Activated T-cell treated with anti-CD3 and anti-CD28 coated beads for 4 hours (primary cell): ENCODE results near the gene TRIM2.

Source experiments
- DNase-seq: peaks from one replicate; pipeline ENCODE4 v3.0.0-alpha.2; 2020

Gene TRIM2

DNA sequence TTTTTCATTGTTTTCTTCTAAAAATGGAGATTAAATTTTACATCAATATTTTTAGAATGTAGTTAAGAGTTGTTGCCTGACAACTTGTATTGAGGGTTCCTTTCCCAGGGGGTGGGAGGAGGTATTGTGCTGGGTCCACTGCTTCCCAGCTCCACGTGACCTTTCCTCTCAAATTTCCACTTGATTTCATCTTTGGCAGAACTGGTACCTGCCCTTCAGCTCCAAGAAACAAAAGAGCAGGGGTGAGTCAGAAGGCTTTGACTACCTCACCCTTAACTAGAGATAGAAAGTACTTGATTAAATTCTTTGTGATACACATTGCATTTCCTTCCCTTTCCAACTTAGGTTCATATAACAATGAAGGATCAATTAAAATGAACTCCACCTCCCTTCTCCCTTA, 19.7 kb downstream of the TRIM2 start:
- no peak for DNase-seq

DNA sequence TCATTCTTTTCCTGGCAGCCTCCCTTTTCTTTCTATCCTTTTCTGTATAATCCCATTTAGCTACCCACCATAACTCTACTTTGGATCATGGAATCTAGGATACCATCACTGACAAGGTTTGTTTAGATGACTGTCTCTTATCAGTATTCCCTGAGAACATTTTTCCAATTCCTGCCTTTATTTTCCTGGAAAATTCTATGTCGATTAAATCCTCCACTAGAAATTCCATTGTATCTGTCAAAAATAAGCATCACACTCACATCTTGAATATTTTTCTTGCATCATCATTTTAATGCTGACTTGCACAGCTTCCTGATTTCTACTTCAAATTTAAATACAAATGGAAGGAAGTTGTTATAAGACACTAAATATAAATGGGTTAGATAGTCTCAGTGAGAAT, 20.2 kb downstream of the TRIM2 start:
- DNase-seq, result no peak

DNA sequence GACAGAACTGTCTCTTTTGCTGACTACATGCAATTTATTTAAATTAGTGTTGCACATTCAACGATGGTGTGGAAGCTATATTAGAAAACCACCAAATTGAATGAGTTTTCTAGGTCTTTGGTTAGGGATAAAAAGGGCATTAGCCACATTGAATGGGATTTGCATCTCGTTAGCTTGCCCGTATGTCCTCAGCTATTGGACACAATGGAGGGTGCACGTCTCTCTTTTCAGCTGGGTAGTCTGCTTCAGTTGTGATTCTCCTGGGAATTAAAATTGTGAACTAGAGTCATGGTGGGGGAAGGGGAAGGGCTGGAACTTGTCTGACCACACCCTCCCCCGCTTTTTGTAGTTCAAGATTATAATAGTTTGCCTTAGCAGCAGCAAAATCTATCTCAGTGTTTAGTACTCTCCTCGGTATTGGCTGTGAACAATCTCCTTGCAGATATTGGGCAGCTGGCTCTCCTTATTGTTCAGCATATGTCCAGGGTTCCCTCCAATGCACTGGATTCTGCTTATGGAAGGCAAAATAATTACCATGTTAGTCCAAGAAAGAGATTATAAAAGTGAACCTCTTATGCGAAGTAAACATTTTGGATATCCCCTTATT, 23.3 kb downstream of the TRIM2 start:
- DNase-seq, result no peak

DNA sequence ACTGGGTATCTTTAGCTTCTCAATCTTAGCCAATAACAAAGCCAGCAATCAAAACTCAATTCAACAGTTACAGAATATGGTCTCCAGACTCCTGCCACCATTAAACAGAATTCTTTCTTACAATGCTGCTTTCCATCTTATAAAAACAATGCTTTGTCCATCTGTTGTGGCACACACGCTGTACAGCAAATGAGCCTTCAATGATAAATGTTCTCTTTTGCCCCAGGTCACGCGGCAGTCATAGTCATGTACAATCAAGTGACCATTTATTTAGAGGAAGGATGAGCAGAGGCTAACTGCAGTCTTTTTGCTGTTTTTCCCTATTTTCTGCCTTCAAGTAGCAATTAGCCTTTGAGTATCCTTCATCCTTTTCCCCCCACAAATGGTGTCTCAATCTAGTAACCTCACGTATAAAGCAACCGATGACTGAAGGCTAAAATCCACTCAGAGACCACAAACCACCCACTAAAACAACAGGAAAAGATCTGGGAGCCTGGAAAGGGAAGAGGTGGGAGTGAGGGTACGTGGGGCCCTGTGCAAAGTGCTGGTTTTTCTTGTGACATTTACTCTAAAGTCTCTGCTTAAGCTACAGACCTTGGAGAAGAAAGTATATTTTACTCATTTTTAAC, 24.4 kb downstream of the TRIM2 start:
- DNase-seq, result no peak

DNA sequence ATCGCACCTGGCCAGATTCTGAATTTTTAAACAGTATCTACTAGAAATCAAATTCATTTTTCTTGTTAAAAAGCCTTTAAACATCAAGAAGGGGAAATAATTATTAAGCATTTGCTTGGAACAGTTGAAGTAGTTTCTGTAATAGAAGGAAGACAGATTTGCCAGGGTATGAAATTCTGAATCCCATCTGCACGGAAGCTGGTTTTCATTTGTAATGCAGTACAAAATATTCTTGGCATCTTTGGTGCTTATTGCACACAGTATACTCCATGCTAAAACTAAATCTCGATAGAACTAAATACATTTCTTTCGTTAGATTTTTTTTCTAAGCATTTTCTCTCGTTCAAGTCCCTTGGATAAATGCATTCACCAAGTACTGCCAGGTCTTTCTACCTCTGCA, 25.3 kb downstream of the TRIM2 start:
- DNase-seq, result no peak

DNA sequence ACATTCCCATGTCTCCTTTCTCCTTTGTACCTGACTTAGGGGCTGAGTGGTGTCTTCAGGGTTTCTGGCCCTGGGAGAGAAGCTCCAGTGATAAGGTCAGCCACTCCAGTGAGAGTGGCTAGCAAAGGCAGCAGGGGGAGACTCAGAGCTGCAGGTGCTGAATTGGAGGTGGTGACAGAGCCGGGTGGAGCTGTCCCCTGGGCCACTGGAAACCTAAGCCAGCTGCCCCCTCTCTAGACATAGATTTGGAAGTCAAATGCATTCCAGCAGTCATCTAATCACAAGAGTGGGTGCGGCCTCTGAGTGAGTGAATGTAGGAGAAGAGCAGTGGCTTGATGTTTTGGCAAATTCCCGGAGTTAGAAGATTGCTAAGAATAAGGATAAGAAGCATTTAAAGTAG, 28.5 kb downstream of the TRIM2 start:
- DNase-seq, result no peak

DNA sequence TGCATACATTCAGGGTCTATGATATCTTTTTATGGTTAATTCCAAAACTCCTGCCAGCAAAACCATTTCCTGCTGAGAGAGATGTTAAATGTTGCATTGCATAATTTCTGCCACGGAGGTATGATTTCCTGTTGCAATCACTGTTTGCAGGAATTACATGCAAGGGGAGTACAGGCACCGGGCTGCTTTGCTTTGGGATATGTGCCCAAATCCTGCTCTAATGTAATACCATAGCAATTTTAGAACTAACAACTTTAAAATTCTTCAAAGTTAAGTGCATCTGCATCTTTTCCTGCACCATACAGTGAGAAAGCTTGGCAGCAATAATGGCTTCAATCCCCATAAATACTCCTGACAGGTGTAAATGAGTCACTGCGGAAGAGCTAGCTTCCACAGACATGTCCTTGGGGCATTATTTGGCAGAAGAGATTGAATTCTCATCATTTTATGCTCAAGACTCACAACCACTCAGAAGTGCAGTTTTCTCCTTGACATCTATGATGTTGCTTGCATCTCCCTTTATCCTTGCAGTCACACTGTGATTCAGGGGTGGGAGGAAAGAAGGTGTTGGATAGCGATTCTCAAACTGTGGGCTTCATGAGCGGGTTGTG, 29.6 kb downstream of the TRIM2 start:
- DNase-seq, result no peak

DNA sequence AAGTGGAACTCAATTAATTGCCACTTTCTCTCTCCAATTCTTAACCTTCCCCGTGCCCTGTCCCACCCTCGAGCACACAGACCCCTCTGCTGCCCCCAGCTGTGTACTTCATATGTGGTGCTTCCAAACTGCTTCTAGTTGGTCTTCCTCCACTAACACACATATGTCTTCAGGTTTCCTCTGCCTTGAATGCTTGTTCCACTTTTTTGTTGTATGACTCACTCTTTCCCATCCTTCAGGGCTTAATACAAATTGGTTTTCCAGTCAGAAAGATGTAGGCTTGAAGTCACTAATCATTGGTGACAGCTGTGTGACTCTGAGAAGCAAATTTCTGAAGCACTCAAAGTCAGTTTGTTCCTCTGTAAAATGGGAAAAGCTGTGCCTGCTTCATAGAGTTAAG, 30.6 kb downstream of the TRIM2 start:
- DNase-seq, result no peak

DNA sequence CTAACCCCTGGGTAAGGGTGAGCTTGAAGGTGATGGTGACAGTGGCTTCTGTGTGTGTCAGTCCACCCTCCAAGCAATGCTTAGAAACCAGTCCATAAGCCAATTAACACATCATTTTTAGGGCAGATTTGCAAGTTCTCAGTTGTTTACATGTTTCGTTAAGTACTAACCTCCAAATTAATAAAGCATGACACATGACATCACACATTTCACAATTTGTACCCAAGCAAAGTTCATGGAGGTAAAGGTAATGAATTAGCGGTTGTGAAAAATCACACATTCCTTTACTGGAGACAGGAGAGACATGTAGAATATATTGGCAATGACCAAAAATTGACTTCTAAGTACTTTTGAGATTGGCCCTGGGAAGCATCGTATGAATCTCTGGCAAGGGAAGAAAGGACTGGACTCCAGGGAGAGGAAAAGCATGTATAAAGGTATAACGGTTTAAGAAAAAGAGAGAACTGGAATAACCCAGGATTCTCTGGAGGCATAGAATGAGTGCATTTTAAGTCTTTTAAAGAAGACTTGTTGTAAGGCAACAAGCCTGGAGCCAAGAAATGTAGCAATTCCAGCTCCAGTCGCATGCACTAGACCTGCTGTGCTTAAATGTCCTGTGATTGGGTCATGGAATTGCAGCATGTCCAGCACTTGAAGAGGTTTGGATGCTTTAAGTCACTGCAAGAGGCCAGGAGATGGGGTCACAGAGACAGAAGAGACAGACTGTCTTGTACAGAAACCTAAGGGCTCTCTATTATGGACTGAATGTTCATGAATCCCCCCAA, 34.1 kb downstream of the TRIM2 start:
- DNase-seq, result no peak

DNA sequence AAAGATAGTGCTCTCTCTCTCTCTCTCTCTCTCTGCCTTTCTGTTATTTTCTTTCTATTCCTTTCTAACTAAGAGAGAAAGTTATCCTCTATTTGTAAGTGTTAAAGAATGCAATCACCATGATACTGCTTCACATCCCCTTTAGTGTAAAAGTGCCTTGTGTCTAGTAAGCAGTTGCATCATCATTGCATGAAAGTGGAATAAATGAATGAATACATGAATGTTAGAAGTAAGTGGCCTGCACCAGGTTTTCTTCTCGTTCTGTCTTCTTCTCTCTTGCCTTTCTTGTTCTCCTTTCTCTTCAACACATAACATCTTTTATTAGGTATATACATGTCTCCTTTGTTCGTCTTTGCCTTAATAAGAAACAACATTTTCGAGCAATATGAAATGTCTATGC, 35.2 kb downstream of the TRIM2 start:
- no peak for DNase-seq

DNA sequence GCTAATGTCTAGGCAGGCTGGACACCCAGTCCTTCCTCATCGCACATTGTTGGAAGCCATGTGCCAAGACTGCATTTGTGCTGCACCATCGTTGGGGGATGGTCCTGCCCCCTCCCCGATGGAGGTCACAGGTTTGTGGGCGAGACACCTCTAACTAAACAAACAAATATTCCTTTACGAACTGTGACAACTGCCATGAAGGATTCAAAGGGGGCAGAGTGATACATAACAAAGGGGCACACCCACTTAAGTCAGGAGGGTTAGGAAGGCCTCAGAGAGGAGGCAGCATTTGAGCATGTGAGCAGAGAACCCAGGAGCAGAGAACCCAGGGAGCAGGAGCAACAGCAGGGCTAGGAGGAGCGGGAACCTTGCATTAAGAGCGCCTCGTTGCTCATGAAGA, 37.1 kb downstream of the TRIM2 start:
- DNase-seq, result no peak

DNA sequence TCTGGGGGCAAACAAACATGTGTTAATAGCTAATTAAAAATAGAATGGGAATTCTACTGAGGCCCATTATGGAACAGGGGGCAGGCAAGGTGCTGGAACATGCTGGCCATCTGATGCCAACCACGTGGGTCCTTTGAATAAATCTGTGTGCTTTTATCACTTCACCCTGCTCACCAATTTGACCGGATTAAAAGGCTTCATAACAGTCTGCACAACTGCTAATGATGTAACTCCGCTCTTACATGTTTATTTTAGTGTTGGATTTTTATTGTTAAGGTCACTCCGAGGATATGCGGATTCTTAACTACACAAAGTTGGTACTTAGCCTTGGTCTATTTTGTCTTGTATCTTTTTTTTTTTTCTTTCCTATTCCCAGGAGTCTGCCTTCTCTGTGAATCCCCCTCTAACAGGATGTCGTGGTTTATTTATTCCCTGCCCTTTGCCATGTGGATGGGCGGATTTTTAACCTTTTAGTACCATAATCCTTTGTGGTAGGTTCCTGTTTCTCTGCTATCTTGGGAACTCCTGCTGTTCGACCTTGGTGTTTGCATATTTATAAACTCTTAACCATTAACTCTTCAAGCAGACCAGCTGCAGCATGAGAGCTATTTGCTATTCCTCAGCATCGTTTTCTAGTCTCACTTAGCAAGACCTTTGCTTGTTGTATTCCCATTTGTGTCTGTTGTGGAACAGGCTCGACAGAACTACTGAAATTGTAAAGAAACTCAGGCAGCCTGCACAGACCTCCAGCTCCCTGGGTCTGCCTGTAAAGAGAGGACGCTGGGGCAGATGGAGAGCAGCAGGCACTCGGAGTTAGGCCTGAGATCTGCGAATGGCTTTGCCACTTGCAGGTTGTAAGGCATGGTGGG, 38.0 kb downstream of the TRIM2 start:
- no peak for DNase-seq

DNA sequence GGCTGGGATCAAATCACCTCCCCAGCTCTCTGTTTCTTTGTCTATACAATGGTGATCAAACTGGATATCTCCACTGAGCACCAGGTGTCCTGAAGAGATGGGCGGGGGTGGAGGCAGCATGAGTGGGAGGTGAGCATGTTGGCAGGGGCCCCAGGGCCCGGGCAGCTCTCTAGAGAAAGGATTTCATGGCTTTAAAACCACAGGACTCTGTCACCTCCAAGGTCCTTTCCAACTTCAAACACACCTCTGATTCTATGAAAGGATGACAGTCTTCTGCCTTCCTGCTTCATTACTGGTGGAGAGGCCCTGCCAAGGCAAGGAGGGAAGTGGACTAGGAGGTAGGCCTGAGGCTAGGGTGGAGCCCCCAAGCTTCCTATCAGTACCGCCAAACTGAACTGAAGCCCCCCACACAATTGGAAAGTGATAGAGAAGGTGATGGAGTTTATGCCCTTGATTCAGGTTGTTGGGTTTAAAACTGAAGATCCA, 38.6 kb downstream of the TRIM2 start:
- DNase-seq, result no peak

DNA sequence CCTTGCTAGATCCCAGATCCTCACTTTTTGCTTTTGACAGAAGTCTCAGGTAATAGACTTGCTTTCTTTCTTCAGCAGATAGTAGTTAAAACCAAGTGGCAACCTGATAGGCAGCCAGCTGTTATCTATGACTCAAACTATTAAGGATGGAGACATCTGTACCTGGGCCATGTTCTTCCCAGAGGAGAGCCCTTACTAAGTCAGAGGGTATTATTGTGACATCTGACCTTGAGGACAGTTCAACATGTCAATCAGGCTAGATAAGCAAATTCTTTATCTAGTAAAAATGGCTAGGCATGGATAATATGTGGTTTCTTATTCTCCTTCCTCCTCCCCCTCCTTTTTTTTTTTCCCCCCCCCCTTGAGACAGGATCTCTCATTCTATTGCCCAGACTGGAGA, 39.2 kb downstream of the TRIM2 start:
- no peak for DNase-seq

DNA sequence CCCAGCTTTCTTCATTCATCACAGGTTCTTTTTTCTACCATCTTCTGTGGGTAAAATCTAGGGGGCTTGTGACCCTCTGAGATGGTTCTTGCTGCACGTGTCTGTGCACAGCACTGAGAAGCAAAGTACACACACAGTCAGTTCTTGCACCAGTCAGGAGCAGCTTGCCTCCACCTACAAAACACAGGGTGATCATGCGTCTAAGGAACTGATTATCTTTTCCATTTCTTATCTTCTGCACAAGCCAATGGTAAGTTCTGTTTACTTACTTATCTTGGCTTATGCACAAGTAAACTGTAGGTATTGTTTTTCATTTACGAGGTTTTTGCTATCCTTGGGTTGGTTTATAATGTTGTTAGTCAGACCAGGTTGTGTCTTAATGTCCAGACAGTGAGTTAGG, 40.7 kb downstream of the TRIM2 start:
- no peak for DNase-seq

DNA sequence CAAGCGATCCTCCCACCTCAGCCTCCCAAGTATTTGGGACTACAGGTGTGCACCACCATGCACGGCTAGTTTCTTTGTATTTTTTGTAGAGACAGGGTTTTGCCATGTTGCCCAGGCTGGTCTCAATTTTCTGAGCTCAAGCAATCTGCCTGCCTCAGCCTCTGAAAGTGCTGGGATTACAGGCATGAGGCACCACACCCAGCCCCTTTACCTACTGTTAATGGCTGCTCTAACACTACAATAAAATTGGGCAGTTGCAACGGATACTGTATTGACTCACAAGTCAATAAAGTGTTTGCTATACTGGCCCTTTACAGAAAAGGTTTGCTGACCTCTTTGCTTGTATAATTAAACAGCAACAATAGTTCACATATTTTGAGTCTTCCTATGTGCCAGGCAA, 41.5 kb downstream of the TRIM2 start:
- no peak for DNase-seq

DNA sequence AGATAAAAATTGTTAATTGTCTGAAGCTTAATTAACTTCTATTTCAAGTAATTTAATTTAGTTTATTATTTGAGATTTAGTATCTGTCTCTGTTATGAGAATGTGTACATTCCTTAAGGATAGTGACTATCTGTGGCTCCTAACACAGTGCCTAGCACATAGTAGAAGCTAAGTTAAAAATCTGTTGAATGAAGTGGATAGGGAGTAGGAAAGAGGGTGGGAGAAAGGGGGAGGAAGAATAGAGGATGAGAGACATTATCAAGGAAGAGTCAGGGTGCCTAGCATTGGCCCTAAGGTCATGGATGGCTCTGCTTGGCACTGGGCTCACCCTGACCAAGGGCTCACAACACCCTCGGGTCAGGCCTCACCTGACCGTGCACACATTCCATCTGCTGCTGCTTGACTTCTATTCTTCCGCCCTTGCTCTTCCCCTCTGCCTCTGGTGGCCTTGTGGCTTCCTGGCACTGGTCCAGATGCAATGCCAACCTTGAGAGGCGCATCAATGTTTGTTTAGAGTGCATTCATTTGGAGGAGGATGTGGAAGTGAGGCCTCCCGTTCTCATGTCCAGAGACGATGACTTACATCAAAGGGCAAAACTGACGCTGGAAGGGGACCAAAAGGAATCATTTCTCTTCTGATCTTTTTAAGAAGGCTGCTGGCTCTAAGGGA, 42.3 kb downstream of the TRIM2 start:
- no peak for DNase-seq

DNA sequence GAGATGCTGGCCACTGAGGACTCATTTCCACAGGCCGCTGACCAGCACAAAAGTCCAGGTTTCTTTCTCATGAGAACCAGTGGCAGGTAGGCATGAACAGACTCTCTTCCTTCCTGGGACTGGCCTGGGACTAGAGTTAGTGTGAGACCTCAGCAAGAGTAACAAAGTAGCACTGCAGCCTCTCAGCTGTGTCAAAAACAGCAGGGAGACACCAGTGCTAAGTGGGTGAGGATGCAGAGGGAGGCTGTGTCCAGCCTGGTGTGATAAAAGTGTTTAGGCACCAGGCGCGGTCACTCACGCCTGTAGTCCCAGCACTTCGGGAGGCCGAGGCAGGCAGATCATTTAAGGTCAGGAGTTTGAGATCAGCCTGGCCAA, 42.9 kb downstream of the TRIM2 start:
- DNase-seq, result no peak

DNA sequence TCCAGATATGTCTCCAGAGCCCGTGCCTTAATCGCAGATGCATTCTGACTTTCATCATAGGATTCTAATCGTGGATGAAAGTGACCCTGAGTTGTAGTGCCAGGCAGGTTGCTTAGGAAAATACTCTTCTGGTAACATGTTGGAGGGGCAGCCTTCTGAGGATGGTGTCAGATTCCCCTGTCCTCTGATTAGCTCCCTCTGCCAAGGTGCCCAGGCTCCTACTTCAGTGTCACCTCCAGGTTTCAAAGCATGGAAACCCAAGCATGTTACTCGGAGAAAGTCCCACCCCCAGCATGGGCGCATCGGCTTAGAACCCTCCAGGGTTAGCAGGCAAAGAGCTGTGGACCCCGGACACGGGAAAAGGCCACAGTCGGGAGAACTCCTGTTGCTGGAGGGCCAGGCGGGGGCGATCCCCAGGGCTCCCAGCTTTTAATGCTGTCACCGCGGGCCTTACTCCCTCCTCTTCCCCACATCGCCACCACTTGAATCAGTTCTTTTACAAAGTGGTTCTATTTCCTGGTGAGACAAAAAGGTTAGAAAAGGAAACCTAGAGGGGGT, 44.5 kb downstream of the TRIM2 start:
- no peak for DNase-seq

DNA sequence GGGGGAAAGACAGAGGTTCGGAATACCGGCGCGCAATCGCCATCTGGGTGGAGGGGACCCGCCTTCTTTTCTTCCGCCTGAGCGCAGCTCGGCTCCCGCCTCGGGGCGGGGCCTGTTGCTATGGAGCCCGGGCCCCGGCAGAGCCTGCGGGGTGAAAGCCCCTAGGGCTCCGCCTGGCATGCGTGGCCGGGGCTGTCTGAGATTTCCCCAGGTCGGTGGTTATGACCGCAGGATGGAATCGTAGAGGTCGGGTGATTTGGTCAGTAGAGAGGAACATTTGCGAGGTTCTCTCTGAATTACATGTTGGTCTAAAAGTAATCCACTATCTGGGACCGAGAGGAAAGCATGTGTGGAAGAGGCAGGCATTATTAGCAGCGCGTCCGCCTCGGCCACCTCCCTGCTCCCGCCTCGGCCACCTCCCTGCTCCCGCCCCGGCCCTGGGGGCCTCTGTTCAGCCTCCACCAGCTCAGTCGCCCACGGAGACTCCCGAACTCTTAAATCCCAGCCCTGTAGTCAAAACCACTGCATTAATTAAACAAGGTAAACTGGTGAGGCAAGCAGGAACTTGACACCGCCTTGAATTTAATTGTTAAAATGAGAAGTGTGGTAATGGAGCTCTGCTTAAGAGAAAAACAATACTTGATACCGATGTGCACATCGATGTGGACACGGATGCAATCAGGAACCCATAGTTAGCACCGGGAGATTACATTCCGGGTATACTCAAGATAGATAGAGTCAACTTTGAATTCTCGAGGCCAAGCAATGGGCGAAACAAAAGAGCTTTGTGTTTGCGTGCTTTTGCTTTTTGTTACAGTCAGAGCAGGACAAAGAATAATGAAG, 45.2 kb downstream of the TRIM2 start:
- DNase-seq, result peak; percentile 81

DNA sequence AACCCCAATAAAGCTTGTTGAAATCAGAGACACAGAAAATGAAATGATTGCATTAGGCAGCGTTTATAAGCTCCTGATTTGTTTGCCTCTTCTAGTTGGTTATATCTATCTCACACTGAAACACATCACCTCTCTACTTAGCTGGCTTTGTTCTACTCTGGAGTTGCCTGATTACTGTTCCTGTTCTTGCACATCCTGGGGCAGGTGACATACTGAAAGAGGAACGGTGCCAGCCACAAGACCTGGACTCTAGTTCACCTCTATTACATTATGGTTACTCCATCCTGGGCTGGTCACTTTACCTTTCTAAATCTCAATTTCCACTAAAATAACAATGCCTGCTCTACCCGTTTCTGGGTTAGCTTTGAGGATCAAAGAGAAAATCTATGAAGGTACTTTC, 47.9 kb downstream of the TRIM2 start:
- DNase-seq, result no peak
